ENCODE results near the gene SLAMF1.

The SLAMF1 gene

GRCh38 chr1:160575112-160575664 is 71.7 kb downstream of the SLAMF1 start:
- H3K9ac ChIP-seq = no peak overlapping the region
- no peaks in the 10 kb centered on the region for H3K4me1 ChIP-seq (ENCODE audit: low read depth, poor library complexity, severe bottlenecking)
- H3K27ac ChIP-seq = no peak overlapping the region
- H2AFZ ChIP-seq (ENCODE audit: low read depth) = no peak overlapping the region
- H3K79me2 ChIP-seq (ENCODE audit: insufficient read depth, low read depth) = no peaks in the 10 kb centered on the region
- no peak overlapping the region for H3K4me3 ChIP-seq (IDR thresholded peaks at IDR 0.05; ENCODE audit: insufficient read depth, low read depth, low read length)
- no peak overlapping the region for H3K4me2 ChIP-seq
- no peaks in the 10 kb centered on the region for H3K27me3 ChIP-seq (ENCODE audit: insufficient read depth, low read depth)
- H3K36me3 ChIP-seq (ENCODE audit: insufficient read depth) = no peaks in the 10 kb centered on the region
- no peaks in the 10 kb centered on the region for H4K20me1 ChIP-seq (ENCODE audit: insufficient read depth)
- TF ChIP-seq CTCF (conservative IDR thresholded peaks at IDR 0.05; ENCODE audit: low read depth, low read length) = no peak

DNA sequence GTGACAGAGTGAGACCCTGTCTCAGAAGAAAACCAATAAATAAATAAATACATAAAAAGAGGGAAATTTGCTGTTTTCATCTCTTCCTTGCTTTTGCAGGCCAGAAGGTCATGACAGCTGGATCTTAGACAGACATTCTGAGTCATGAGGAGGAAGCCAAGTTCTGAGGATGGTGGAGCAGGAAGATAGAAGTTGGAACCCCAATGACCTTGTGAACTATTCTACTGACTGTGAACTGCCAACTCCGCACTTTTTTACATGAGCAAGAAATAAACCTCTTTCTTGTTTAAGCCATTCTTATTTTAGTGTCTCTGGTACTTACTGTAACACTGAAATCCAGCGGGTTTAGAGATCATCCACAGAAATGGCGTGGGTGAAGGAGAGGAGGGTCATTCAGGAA is 76.0 kb downstream of the SLAMF1 start:
- H3K4me2 ChIP-seq = no peak overlapping the region
- no peaks in the 10 kb centered on the region for H3K36me3 ChIP-seq (ENCODE audit: insufficient read depth)
- no peak overlapping the region for H3K9ac ChIP-seq
- H3K79me2 ChIP-seq (ENCODE audit: insufficient read depth, low read depth) = no peaks in the 10 kb centered on the region
- H3K27ac ChIP-seq = no peak overlapping the region
- no peaks in the 10 kb centered on the region for H3K4me1 ChIP-seq (ENCODE audit: low read depth, poor library complexity, severe bottlenecking)
- no peak for TF ChIP-seq CTCF (conservative IDR thresholded peaks at IDR 0.05; ENCODE audit: low read depth, low read length)
- no peak overlapping the region for H3K4me3 ChIP-seq (IDR thresholded peaks at IDR 0.05; ENCODE audit: insufficient read depth, low read depth, low read length)
- no peaks in the 10 kb centered on the region for H3K27me3 ChIP-seq (ENCODE audit: insufficient read depth, low read depth)
- H4K20me1 ChIP-seq (ENCODE audit: insufficient read depth) = no peaks in the 10 kb centered on the region
- H2AFZ ChIP-seq (ENCODE audit: low read depth) = no peak overlapping the region

- H3K4me3 ChIP-seq (IDR thresholded peaks at IDR 0.05; ENCODE audit: insufficient read depth, low read depth, low read length) = no peak overlapping the region
- H3K27me3 ChIP-seq (ENCODE audit: insufficient read depth, low read depth) = no peaks in the 10 kb centered on the region
- H3K9ac ChIP-seq = no peak overlapping the region
- no peak for TF ChIP-seq CTCF (conservative IDR thresholded peaks at IDR 0.05; ENCODE audit: low read depth, low read length)
- no peaks in the 10 kb centered on the region for H3K79me2 ChIP-seq (ENCODE audit: insufficient read depth, low read depth)
- no peak overlapping the region for H3K27ac ChIP-seq
- no peak overlapping the region for H3K4me2 ChIP-seq
- H4K20me1 ChIP-seq (ENCODE audit: insufficient read depth) = no peaks in the 10 kb centered on the region
- no peak overlapping the region for H2AFZ ChIP-seq (ENCODE audit: low read depth)
- no peaks in the 10 kb centered on the region for H3K36me3 ChIP-seq (ENCODE audit: insufficient read depth)
- H3K4me1 ChIP-seq (ENCODE audit: low read depth, poor library complexity, severe bottlenecking) = no peaks in the 10 kb centered on the region
Measured at GRCh38 chr1:160569806-160570205, 77.0 kb downstream of the SLAMF1 start.

- H3K4me3 ChIP-seq (IDR thresholded peaks at IDR 0.05; ENCODE audit: insufficient read depth, low read depth, low read length) = no peak overlapping the region
- no peaks in the 10 kb centered on the region for H3K36me3 ChIP-seq (ENCODE audit: insufficient read depth)
- no peak overlapping the region for H3K9ac ChIP-seq
- no peak overlapping the region for H2AFZ ChIP-seq (ENCODE audit: low read depth)
- no peak overlapping the region for H3K4me2 ChIP-seq
- no peaks in the 10 kb centered on the region for H3K79me2 ChIP-seq (ENCODE audit: insufficient read depth, low read depth)
- no peaks in the 10 kb centered on the region for H3K27me3 ChIP-seq (ENCODE audit: insufficient read depth, low read depth)
- H4K20me1 ChIP-seq (ENCODE audit: insufficient read depth) = no peaks in the 10 kb centered on the region
- H3K27ac ChIP-seq = no peak overlapping the region
- H3K4me1 ChIP-seq (ENCODE audit: low read depth, poor library complexity, severe bottlenecking) = no peaks in the 10 kb centered on the region
- TF ChIP-seq CTCF (conservative IDR thresholded peaks at IDR 0.05; ENCODE audit: low read depth, low read length) = no peak
Measured at GRCh38 chr1:160567858-160568682, 78.8 kb downstream of the SLAMF1 start.

Measured in KMS-11 (cell line).